Retinal pigment epithelial cell (primary cell): ENCODE results near the gene SYNJ2.
A peak's percentile ranks its signal among the peaks of the same experiment; 100 is the strongest.

Experiments used
- DNase-seq: peaks from one replicate; pipeline ENCODE4 v3.0.0-alpha.2; 2010; ENCODE audit warnings: low read depth
- H3K4me3 ChIP-seq: 2 replicates; pipeline ENCODE4 v1.5.1; 2011; ENCODE audit warnings: mild to moderate bottlenecking, low read length, control low read depth, moderate library complexity
- CTCF ChIP-seq: conservative IDR thresholded peaks from 2 replicates; pipeline ENCODE4 v1.5.1; 2011; ENCODE audit warnings: low read depth, low read length, control low read depth, inconsistent platforms

Gene SYNJ2

DNA sequence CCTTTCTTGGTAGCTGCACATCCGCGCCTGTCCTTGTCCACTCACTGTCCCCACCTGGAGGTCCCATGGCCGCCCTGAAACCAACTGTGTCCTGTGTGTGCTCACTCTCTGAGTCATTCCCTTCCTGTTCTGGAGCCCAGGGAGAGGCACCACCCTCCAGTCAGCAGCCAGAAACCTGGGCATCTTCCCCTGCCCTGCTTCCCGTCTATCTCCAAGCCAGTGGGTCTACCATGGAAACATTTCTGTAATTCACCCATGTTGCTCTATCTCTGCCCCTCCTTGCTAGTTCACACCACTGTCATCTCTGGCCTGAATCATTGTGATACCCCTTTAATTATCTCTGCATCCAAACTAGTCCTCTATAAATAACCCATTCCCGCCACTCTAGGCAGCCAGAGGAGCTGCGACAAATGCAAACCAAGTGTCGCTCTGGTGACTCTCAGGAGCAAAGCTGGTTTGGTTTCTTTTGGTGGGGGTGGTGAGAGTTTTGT is 28.8 kb upstream of the SYNJ2 start:
- no peak for DNase-seq
- no peak for TF ChIP-seq CTCF
- H3K4me3 ChIP-seq = no peak overlapping the region

- TF ChIP-seq CTCF = no peak
- H3K4me3 ChIP-seq = peak overlapping the region; percentile 8
- peak; percentile 37 for DNase-seq
Measured at GRCh38 chr6:157953580-157954091, 28.0 kb upstream of the SYNJ2 start.

GRCh38 chr6:157954150-157955117 is 27.2 kb upstream of the SYNJ2 start:
- H3K4me3 ChIP-seq = peak overlapping the region; percentile 8
- no peak for TF ChIP-seq CTCF
- peak; percentile 54 for DNase-seq

DNA sequence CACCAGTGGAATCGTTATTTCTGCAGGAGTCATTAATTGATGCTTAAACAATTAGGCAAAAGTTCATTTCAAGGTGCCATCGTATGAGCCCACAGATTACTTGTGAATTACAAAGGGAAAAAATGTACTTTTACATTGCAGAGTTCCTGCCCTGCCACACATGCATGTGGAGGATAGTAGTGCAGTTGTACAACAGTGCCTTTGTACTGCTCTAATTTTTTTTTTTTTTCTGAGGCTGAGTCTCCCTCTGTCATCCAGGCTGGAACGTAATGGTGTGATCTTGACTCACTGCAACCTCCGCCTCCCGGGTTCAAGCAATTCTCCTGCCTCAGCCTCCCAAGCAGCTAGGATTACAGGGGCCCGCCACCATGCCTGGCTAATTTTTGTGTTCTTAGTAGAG is 26.0 kb upstream of the SYNJ2 start:
- DNase-seq = no peak
- no peak overlapping the region for H3K4me3 ChIP-seq
- no peak for TF ChIP-seq CTCF

DNA sequence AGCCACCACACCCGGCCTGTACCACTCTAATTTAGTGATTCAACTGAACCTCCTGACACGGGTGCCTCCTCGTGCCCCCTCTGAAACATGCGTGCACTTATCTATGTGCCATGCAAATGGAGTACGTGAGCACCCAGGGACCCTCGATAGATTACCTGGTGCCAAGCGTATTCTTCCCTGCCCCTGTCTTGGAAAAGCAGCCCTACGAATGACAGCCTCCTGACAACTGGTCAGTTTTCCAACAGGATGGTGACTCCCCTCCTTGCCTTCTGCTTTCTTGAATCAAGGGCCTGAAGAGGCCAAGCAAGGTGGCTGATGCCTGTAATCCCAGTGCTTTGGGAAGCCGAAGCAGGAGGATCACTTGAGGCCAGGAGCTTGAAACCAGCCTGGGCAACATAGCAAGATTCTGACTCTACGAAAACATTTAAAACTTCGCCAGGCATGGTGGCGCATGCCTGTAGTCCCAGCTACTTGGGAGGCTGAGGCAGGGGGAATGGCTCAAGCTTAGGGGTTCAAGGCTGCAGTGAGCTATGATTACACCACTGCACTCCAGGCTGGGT is 25.4 kb upstream of the SYNJ2 start:
- H3K4me3 ChIP-seq = no peak overlapping the region
- no peak for DNase-seq
- TF ChIP-seq CTCF = no peak

GRCh38 chr6:157959451-157960227 is 22.0 kb upstream of the SYNJ2 start:
- TF ChIP-seq CTCF = no peak
- no peak overlapping the region for H3K4me3 ChIP-seq
- no peak for DNase-seq
